ENCODE results near the gene PLEKHA4. TPM values are rescaled to one million over a fixed set of nuclear protein-coding genes. Genes with fewer than 3 reads are reported as not detected.
"Not testable (repeated sequence)": the region's sequence is repeated elsewhere in the genome, so short reads cannot be mapped to it uniquely, and the experiment has no call there.

The PLEKHA4 gene
- total RNA-seq, 4 donors from 2014 or later: 11.4 to 27.4 (median 18.9) TPM

DNA sequence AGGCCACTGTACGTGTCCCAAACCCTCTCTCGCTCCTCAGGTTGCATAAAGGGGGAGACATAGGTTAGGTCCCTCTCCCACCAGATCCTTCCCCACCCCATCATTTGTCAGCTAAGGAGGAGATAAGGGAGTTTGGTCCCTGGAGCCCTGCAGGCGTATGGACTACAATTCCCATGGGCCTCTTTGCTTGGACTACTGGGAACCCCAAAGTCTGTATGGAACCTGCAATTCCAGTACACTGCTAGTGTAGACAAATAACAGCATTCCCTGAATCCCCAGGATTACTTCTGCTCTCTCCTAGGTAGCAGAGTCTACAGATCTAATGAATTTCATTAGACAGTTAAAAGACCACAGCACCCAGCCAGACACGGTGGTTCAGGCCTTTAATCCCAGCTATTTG is 16.1 kb downstream of the PLEKHA4 start:
- Histone ChIP-seq H3K4me1 (no peaks in the 10 kb centered on the region), H3K36me3 (peaks cover 0 to 30% (median 14%) of the 10 kb centered on the region in 4 donors), H3K9me3 (no peaks in the 10 kb centered on the region), H3K4me3 (no peak overlapping the region), H3K27me3 (no peaks in the 10 kb centered on the region), H3K27ac (replicated peaks in 1 of 4) (no peak overlapping the region)
- no peak for TF ChIP-seq EP300 (IDR thresholded peaks at IDR 0.05)
- no peak for TF ChIP-seq POLR2A (IDR thresholded peaks at IDR 0.05; ENCODE audit: low read depth)
- TF ChIP-seq POLR2AphosphoS5 (IDR thresholded peaks at IDR 0.05): no peak
- TF ChIP-seq CTCF (IDR thresholded peaks at IDR 0.05): no peak
- 93% methylated on average over 4 of the region's 4 CpGs for WGBS
- no peak for DNase-seq (ENCODE audit: extremely low spot score)
- intact Hi-C loops (cut with DNase I): no loop called here

DNA sequence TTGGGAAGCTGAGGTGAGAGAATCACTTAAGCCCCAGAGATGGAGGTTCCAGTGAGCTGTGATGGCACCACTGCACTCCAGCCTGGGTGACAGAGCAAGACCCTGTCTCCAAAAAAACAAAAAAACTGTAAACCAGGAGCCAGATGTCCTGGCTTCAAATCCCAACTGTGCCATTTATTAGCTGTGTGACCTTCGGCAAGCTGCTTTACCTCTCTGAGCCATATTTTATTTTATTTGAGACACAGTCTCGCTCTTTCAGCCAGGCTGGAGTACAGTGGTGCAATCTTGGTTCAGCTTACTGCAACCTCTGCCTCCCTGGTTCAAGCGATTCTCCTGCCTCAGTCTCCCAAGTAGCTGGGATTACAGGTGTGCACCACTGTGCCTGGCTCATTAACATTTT is 21.8 kb downstream of the PLEKHA4 start:
- WGBS: 94% methylated on average over 3 of the region's 3 CpGs
- DNase-seq (ENCODE audit: extremely low spot score); H3K9me3 ChIP-seq; H3K27me3 ChIP-seq; H3K4me3 ChIP-seq; H3K4me1 ChIP-seq; H3K27ac ChIP-seq (replicated peaks in 1 of 4): not testable (repeated sequence)
- H3K36me3 ChIP-seq: peaks cover 7 to 49% (median 27%) of the 10 kb centered on the region in 4 donors
- intact Hi-C loops (cut with DNase I): loop anchor here (10.0 kb wide), 1 partner anchor 202 kb away; the partner anchor contains the start of gene CA11

GRCh38 chr19:48845384-48845783 is 23.0 kb downstream of the PLEKHA4 start:
- WGBS: 96% methylated on average over 13 of the region's 15 CpGs
- peaks cover 7 to 57% (median 30%) of the 10 kb centered on the region in 4 donors for H3K36me3 ChIP-seq
- TF ChIP-seq POLR2AphosphoS5 (IDR thresholded peaks at IDR 0.05): no peak
- no peak for TF ChIP-seq POLR2A (IDR thresholded peaks at IDR 0.05; ENCODE audit: low read depth)
- TF ChIP-seq EP300 (IDR thresholded peaks at IDR 0.05): no peak
- TF ChIP-seq CTCF (IDR thresholded peaks at IDR 0.05): no peak

DNA sequence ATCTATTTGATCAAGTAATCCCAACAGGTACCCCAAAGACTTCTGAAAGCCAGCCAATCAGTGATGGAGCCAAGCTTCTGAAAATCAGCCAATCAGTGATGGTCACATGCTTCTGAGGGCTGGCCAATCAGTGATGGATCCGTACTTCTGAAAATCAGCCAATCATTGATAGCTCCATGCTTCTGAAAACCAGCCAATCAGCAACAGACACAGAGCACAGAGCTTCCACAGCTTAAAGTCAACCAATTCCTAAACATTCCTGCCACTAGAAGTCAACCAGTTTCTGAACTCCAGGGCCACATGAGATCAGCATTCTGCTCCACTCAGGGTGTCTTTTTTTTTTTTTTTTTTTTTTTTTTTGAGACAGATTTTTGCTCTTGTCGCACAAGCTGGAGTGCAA is 23.9 kb downstream of the PLEKHA4 start:
- no peak for DNase-seq (ENCODE audit: extremely low spot score)
- Histone ChIP-seq H3K4me1 (no peaks in the 10 kb centered on the region), H3K27ac (replicated peaks in 1 of 4) (no peak overlapping the region), H3K4me3 (no peak overlapping the region), H3K27me3 (no peaks in the 10 kb centered on the region), H3K36me3 (peaks cover 7 to 55% (median 34%) of the 10 kb centered on the region in 4 donors), H3K9me3 (no peaks in the 10 kb centered on the region)
- intact Hi-C loops (cut with DNase I): loop anchor here (10.0 kb wide), 1 partner anchor 200 kb away; the partner anchor contains the start of gene CA11
- TF ChIP-seq POLR2AphosphoS5 (IDR thresholded peaks at IDR 0.05) (no peak), CTCF (IDR thresholded peaks at IDR 0.05) (no peak), EP300 (IDR thresholded peaks at IDR 0.05) (no peak), POLR2A (IDR thresholded peaks at IDR 0.05; ENCODE audit: low read depth) (no peak)
- 80% methylated on average over 2 of the region's 2 CpGs for WGBS

More at GRCh38 chr19:48845384-48845783, 23.0 kb downstream of the PLEKHA4 start:
- intact Hi-C loops (cut with DNase I): loop anchor here (10.0 kb wide), 1 partner anchor 201 kb away; the partner anchor contains the start of gene CA11
- no peaks in the 10 kb centered on the region for H3K9me3 ChIP-seq
- DNase-seq (ENCODE audit: extremely low spot score): no peak
- H3K27ac ChIP-seq (replicated peaks in 1 of 4): no peak overlapping the region
- H3K27me3 ChIP-seq: no peaks in the 10 kb centered on the region
- H3K4me3 ChIP-seq: no peak overlapping the region
- H3K4me1 ChIP-seq: no peaks in the 10 kb centered on the region

- Histone ChIP-seq H3K4me3 (no peak overlapping the region), H3K36me3 (peaks cover 7 to 58% (median 33%) of the 10 kb centered on the region in 4 donors), H3K27ac (replicated peaks in 1 of 4) (no peak overlapping the region), H3K9me3 (no peaks in the 10 kb centered on the region), H3K4me1 (no peaks in the 10 kb centered on the region), H3K27me3 (no peaks in the 10 kb centered on the region)
- intact Hi-C loops (cut with DNase I): loop anchor here (2.0 to 10.0 kb wide), 2 partner anchors 54 to 198 kb away; partner anchors contain the start of gene CA11
- no peak for DNase-seq (ENCODE audit: extremely low spot score)
- TF ChIP-seq POLR2AphosphoS5 (IDR thresholded peaks at IDR 0.05) (no peak), EP300 (IDR thresholded peaks at IDR 0.05) (no peak), POLR2A (IDR thresholded peaks at IDR 0.05; ENCODE audit: low read depth) (no peak), CTCF (IDR thresholded peaks at IDR 0.05) (peak; percentile 75 to 79 (median 77))
- 45% methylated on average over 2 of the region's 2 CpGs for WGBS
Observed at GRCh38 chr19:48842789-48843162, 25.6 kb downstream of the PLEKHA4 start.

Measured in esophagus muscularis mucosa (tissue), 4 donors.